ENCODE data around the gene CLNK.

CLNK gene

GRCh38 chr4:10640561-10641201, 43.9 kb downstream of the CLNK start:
- Histone ChIP-seq H2BK15ac (replicated peaks; ENCODE audit: low read depth) (no peak overlapping the region), H3K4me2 (ENCODE audit: low read length) (no peak overlapping the region), H4K5ac (ENCODE audit: low read length) (no peak overlapping the region), H3K27ac (ENCODE audit: low read depth, low read length) (no peak overlapping the region), H3K79me1 (ENCODE audit: low read length) (no peaks in the 10 kb centered on the region), H3K18ac (ENCODE audit: low read length) (no peak overlapping the region), H3K79me2 (ENCODE audit: control insufficient read depth, insufficient read depth, low read length) (no peaks in the 10 kb centered on the region), H3K36me3 (ENCODE audit: control insufficient read depth, insufficient read depth, low read length) (no peaks in the 10 kb centered on the region), H2AK5ac (ENCODE audit: low read length) (no peak overlapping the region), H3K4me3 (ENCODE audit: low read length) (no peak overlapping the region), H2BK120ac (ENCODE audit: low read depth, low read length) (no peak overlapping the region), H3K27me3 (ENCODE audit: insufficient read depth, low read length, poor library complexity) (no peaks in the 10 kb centered on the region), H2BK5ac (ENCODE audit: low read length) (no peak overlapping the region), H3K4me1 (ENCODE audit: control insufficient read depth, low read depth, low read length) (no peaks in the 10 kb centered on the region), H3K23ac (ENCODE audit: low read length) (no peak overlapping the region), H3K9ac (ENCODE audit: low read length) (no peak overlapping the region), H4K8ac (ENCODE audit: low read depth, low read length) (no peak overlapping the region), H3K56ac (ENCODE audit: low read length) (no peak overlapping the region), H3K4ac (ENCODE audit: low read depth, low read length) (no peak overlapping the region)
- DNase-seq: no peak
- WGBS (ENCODE audit: extremely low coverage, insufficient coverage, low lambda C conversion rate): no CpG with 5 or more reads among the region's 5 CpGs

- no peak overlapping the region for H3K56ac ChIP-seq (ENCODE audit: low read length)
- no peak overlapping the region for H3K4me3 ChIP-seq (ENCODE audit: low read length)
- no peaks in the 10 kb centered on the region for H3K27me3 ChIP-seq (ENCODE audit: insufficient read depth, low read length, poor library complexity)
- no peak overlapping the region for H3K23ac ChIP-seq (ENCODE audit: low read length)
- H3K79me2 ChIP-seq (ENCODE audit: control insufficient read depth, insufficient read depth, low read length): no peaks in the 10 kb centered on the region
- WGBS (ENCODE audit: extremely low coverage, insufficient coverage, low lambda C conversion rate): no CpG with 5 or more reads among the region's 2 CpGs
- no peak overlapping the region for H2BK15ac ChIP-seq (replicated peaks; ENCODE audit: low read depth)
- H3K4me2 ChIP-seq (ENCODE audit: low read length): no peak overlapping the region
- H2AK5ac ChIP-seq (ENCODE audit: low read length): no peak overlapping the region
- no peak overlapping the region for H3K27ac ChIP-seq (ENCODE audit: low read depth, low read length)
- H2BK120ac ChIP-seq (ENCODE audit: low read depth, low read length): no peak overlapping the region
- H3K4ac ChIP-seq (ENCODE audit: low read depth, low read length): no peak overlapping the region
- H3K4me1 ChIP-seq (ENCODE audit: control insufficient read depth, low read depth, low read length): no peaks in the 10 kb centered on the region
- H3K79me1 ChIP-seq (ENCODE audit: low read length): no peaks in the 10 kb centered on the region
- no peak overlapping the region for H4K5ac ChIP-seq (ENCODE audit: low read length)
- H2BK5ac ChIP-seq (ENCODE audit: low read length): no peak overlapping the region
- no peaks in the 10 kb centered on the region for H3K36me3 ChIP-seq (ENCODE audit: control insufficient read depth, insufficient read depth, low read length)
- H4K8ac ChIP-seq (ENCODE audit: low read depth, low read length): no peak overlapping the region
- H3K18ac ChIP-seq (ENCODE audit: low read length): no peak overlapping the region
- no peak overlapping the region for H3K9ac ChIP-seq (ENCODE audit: low read length)
- no peak for DNase-seq
Observed at GRCh38 chr4:10639664-10640063, 44.9 kb downstream of the CLNK start.

- H3K4me2 ChIP-seq (ENCODE audit: low read length): no peak overlapping the region
- no CpG with 5 or more reads among the region's 1 CpG for WGBS (ENCODE audit: extremely low coverage, insufficient coverage, low lambda C conversion rate)
- no peak overlapping the region for H4K5ac ChIP-seq (ENCODE audit: low read length)
- H3K9ac ChIP-seq (ENCODE audit: low read length): no peak overlapping the region
- no peak overlapping the region for H3K56ac ChIP-seq (ENCODE audit: low read length)
- H3K36me3 ChIP-seq (ENCODE audit: control insufficient read depth, insufficient read depth, low read length): no peaks in the 10 kb centered on the region
- H3K79me1 ChIP-seq (ENCODE audit: low read length): no peaks in the 10 kb centered on the region
- H3K27ac ChIP-seq (ENCODE audit: low read depth, low read length): no peak overlapping the region
- no peak overlapping the region for H2BK15ac ChIP-seq (replicated peaks; ENCODE audit: low read depth)
- H3K18ac ChIP-seq (ENCODE audit: low read length): no peak overlapping the region
- H2AK5ac ChIP-seq (ENCODE audit: low read length): no peak overlapping the region
- no peak overlapping the region for H3K4me3 ChIP-seq (ENCODE audit: low read length)
- H3K27me3 ChIP-seq (ENCODE audit: insufficient read depth, low read length, poor library complexity): no peaks in the 10 kb centered on the region
- H2BK120ac ChIP-seq (ENCODE audit: low read depth, low read length): no peak overlapping the region
- H3K4me1 ChIP-seq (ENCODE audit: control insufficient read depth, low read depth, low read length): no peaks in the 10 kb centered on the region
- H3K23ac ChIP-seq (ENCODE audit: low read length): no peak overlapping the region
- DNase-seq: peak; percentile 37
- no peak overlapping the region for H3K4ac ChIP-seq (ENCODE audit: low read depth, low read length)
- H2BK5ac ChIP-seq (ENCODE audit: low read length): no peak overlapping the region
- no peaks in the 10 kb centered on the region for H3K79me2 ChIP-seq (ENCODE audit: control insufficient read depth, insufficient read depth, low read length)
- H4K8ac ChIP-seq (ENCODE audit: low read depth, low read length): no peak overlapping the region
Observed at GRCh38 chr4:10639100-10639499, 45.5 kb downstream of the CLNK start.

- H3K79me2 ChIP-seq (ENCODE audit: control insufficient read depth, insufficient read depth, low read length): no peaks in the 10 kb centered on the region
- no peaks in the 10 kb centered on the region for H3K4me1 ChIP-seq (ENCODE audit: control insufficient read depth, low read depth, low read length)
- H3K27ac ChIP-seq (ENCODE audit: low read depth, low read length): no peak overlapping the region
- no peak for DNase-seq
- H4K5ac ChIP-seq (ENCODE audit: low read length): no peak overlapping the region
- H2AK5ac ChIP-seq (ENCODE audit: low read length): no peak overlapping the region
- no peak overlapping the region for H2BK120ac ChIP-seq (ENCODE audit: low read depth, low read length)
- H2BK15ac ChIP-seq (replicated peaks; ENCODE audit: low read depth): no peak overlapping the region
- no peak overlapping the region for H3K4me2 ChIP-seq (ENCODE audit: low read length)
- no peak overlapping the region for H3K4me3 ChIP-seq (ENCODE audit: low read length)
- no peak overlapping the region for H2BK5ac ChIP-seq (ENCODE audit: low read length)
- H3K23ac ChIP-seq (ENCODE audit: low read length): no peak overlapping the region
- H4K8ac ChIP-seq (ENCODE audit: low read depth, low read length): no peak overlapping the region
- no peak overlapping the region for H3K56ac ChIP-seq (ENCODE audit: low read length)
- H3K27me3 ChIP-seq (ENCODE audit: insufficient read depth, low read length, poor library complexity): no peaks in the 10 kb centered on the region
- H3K4ac ChIP-seq (ENCODE audit: low read depth, low read length): no peak overlapping the region
- no peak overlapping the region for H3K9ac ChIP-seq (ENCODE audit: low read length)
- no peaks in the 10 kb centered on the region for H3K79me1 ChIP-seq (ENCODE audit: low read length)
- WGBS (ENCODE audit: extremely low coverage, insufficient coverage, low lambda C conversion rate): no CpG with 5 or more reads among the region's 6 CpGs
- no peaks in the 10 kb centered on the region for H3K36me3 ChIP-seq (ENCODE audit: control insufficient read depth, insufficient read depth, low read length)
- H3K18ac ChIP-seq (ENCODE audit: low read length): no peak overlapping the region
Observed at GRCh38 chr4:10635091-10635490, 49.5 kb downstream of the CLNK start.

GRCh38 chr4:10629394-10629793, 55.2 kb downstream of the CLNK start:
- Histone ChIP-seq H3K27ac (ENCODE audit: low read depth, low read length) (no peak overlapping the region), H3K9ac (ENCODE audit: low read length) (no peak overlapping the region), H3K79me1 (ENCODE audit: low read length) (no peaks in the 10 kb centered on the region), H3K27me3 (ENCODE audit: insufficient read depth, low read length, poor library complexity) (no peaks in the 10 kb centered on the region), H4K5ac (ENCODE audit: low read length) (no peak overlapping the region), H3K56ac (ENCODE audit: low read length) (no peak overlapping the region), H3K4ac (ENCODE audit: low read depth, low read length) (no peak overlapping the region), H2BK5ac (ENCODE audit: low read length) (no peak overlapping the region), H4K8ac (ENCODE audit: low read depth, low read length) (no peak overlapping the region), H3K18ac (ENCODE audit: low read length) (no peak overlapping the region), H3K36me3 (ENCODE audit: control insufficient read depth, insufficient read depth, low read length) (no peaks in the 10 kb centered on the region), H3K4me3 (ENCODE audit: low read length) (no peak overlapping the region), H2BK15ac (replicated peaks; ENCODE audit: low read depth) (no peak overlapping the region), H3K79me2 (ENCODE audit: control insufficient read depth, insufficient read depth, low read length) (no peaks in the 10 kb centered on the region), H2AK5ac (ENCODE audit: low read length) (no peak overlapping the region), H3K23ac (ENCODE audit: low read length) (no peak overlapping the region), H3K4me2 (ENCODE audit: low read length) (no peak overlapping the region), H3K4me1 (ENCODE audit: control insufficient read depth, low read depth, low read length) (no peaks in the 10 kb centered on the region), H2BK120ac (ENCODE audit: low read depth, low read length) (no peak overlapping the region)
- no CpG with 5 or more reads among the region's 4 CpGs for WGBS (ENCODE audit: extremely low coverage, insufficient coverage, low lambda C conversion rate)
- DNase-seq: no peak

- WGBS (ENCODE audit: extremely low coverage, insufficient coverage, low lambda C conversion rate): no CpG with 5 or more reads among the region's 5 CpGs
- H2BK15ac ChIP-seq (replicated peaks; ENCODE audit: low read depth): no peak overlapping the region
- no peak overlapping the region for H3K4ac ChIP-seq (ENCODE audit: low read depth, low read length)
- H3K56ac ChIP-seq (ENCODE audit: low read length): no peak overlapping the region
- H3K36me3 ChIP-seq (ENCODE audit: control insufficient read depth, insufficient read depth, low read length): no peaks in the 10 kb centered on the region
- no peak overlapping the region for H4K8ac ChIP-seq (ENCODE audit: low read depth, low read length)
- no peak overlapping the region for H2BK5ac ChIP-seq (ENCODE audit: low read length)
- H4K5ac ChIP-seq (ENCODE audit: low read length): no peak overlapping the region
- H2BK120ac ChIP-seq (ENCODE audit: low read depth, low read length): no peak overlapping the region
- H3K23ac ChIP-seq (ENCODE audit: low read length): no peak overlapping the region
- H3K79me2 ChIP-seq (ENCODE audit: control insufficient read depth, insufficient read depth, low read length): no peaks in the 10 kb centered on the region
- no peak overlapping the region for H3K18ac ChIP-seq (ENCODE audit: low read length)
- DNase-seq: no peak
- no peak overlapping the region for H2AK5ac ChIP-seq (ENCODE audit: low read length)
- H3K27me3 ChIP-seq (ENCODE audit: insufficient read depth, low read length, poor library complexity): no peaks in the 10 kb centered on the region
- no peak overlapping the region for H3K9ac ChIP-seq (ENCODE audit: low read length)
- no peaks in the 10 kb centered on the region for H3K79me1 ChIP-seq (ENCODE audit: low read length)
- H3K27ac ChIP-seq (ENCODE audit: low read depth, low read length): no peak overlapping the region
- peaks cover 1% of the 10 kb centered on the region for H3K4me1 ChIP-seq (ENCODE audit: control insufficient read depth, low read depth, low read length)
- H3K4me3 ChIP-seq (ENCODE audit: low read length): no peak overlapping the region
- H3K4me2 ChIP-seq (ENCODE audit: low read length): no peak overlapping the region
Observed at GRCh38 chr4:10625131-10625530, 59.4 kb downstream of the CLNK start.

All from mesendoderm (in vitro differentiated cells).